Activated naive CD8-positive, alpha-beta T cell treated with anti-CD3 and anti-CD28 coated beads, Interleukin-2, amount 50 U/mL, for 16 hours (primary cell): ENCODE data around the gene NEK9.
"Not testable (repeated sequence)": the region's sequence is repeated elsewhere in the genome, so short reads cannot be mapped to it uniquely, and the experiment has no call there.

Source experiments
- DNase-seq: peaks from one replicate; pipeline ENCODE4 v3.0.0-alpha.2; 2020; ENCODE audit warnings: low read depth, low spot score

The NEK9 gene

DNA sequence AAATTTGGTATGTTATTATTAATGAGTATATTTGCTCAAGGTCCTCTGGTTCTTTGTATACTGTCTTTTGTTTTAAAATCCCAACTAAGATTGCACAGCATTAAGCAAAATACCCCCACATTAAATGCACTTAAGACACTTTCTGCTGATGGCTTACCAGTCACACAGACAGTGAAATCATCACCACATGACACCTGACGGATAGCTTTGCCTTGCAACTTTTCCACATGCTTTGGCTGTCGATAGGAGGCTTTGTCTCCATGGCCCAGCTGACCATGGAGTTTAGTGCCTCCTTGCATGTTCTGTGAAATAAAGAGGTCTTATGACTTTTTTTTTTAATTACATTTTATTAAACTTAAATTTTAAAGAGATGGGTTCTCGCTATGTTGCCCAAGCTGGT lies 19.7 kb downstream of the NEK9 start:
- DNase-seq, result no peak

DNA sequence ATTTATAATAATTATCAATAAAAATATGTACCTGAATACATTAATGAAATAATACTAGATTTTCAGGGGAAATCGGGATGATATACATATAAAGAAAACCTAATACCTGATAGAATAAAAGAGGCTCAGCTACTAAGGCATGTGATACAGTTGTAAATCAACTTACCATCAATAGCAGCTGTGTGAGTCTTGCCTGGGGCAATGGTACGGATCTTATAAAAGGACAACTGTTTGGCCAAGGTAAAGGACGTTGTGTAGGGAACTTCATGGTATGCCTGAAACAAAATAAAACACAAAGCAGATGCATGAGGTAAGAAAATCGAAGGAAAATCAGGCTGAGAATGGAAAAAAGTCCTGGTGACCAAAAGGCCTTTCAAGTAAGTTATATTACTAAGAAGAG lies 25.4 kb downstream of the NEK9 start:
- DNase-seq, result no peak

DNA sequence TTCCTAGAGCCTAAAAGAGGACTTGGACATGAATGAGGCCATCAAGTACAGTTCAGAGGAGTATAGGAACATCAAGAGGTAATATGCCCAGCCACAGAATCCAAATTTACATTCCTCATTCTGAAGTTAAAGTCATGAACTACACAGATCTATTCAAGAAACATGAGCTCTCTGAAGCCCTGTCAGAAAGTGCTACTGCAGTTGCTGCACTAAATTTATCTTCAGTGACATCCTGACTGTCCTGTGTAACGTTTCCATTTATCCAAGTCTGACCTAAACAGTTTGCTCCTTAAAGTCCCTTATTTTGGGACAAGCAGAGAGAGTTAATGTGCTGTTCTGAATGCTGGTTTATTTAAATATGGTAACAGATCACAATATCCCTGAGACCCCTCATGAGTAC lies 28.2 kb downstream of the NEK9 start:
- no peak for DNase-seq

DNA sequence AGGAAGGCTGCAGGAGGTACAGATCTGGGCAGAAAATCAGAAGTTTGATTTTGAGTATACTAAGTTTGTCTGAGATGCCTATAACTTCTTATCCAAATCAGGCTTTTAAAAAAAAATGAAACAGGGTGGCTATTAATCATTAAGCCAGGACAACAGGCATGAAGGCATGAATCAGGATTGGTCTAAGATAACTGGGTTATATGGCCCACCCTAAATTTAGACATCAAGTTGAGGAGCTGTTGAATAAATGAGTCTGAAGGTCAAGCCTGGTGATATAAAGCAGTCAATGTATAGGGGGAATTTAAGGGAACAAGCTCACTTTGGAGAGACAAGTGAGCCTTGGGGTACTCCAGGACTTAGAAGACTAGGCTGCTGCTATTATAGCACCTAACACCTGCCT lies 28.6 kb downstream of the NEK9 start:
- DNase-seq, result no peak

DNA sequence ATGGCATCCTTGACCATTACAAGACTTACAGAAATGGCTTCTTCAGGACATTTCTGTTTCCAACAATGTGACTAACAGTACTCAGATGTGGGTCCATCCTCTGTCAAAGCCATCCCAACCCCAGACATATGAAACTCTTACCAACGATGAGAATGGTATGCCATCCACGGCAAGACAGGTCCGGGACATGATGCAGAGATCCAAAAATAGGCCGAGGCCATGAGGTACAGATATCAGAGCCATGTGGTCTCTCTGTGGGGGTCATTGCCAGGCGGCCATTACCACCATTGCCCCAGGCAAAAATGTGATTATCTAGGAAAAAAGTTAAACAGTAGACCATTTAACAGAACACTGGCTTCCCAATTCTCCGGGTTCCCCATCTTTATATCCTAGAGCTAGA lies 29.9 kb downstream of the NEK9 start:
- no peak for DNase-seq

DNA sequence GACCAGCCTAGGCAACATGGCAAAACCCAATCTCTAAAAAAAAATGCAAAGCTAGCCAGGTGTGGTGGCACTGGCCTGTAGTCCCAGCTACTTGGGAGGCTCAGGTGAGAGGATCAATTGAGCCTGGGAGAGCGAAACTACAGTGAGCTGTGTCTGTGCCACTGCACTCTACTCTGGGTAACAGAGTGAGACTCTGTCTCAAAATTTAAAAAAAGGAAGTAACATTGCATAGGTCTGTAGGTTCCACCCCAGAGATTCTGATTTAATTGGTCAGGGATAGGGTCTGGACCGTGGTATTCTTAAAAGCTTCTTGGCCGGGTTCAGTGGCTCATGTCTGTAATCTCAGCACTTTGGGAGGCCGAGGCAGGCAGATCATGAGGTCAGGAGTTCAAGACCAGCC lies 31.2 kb downstream of the NEK9 start:
- DNase-seq, result no peak

DNA sequence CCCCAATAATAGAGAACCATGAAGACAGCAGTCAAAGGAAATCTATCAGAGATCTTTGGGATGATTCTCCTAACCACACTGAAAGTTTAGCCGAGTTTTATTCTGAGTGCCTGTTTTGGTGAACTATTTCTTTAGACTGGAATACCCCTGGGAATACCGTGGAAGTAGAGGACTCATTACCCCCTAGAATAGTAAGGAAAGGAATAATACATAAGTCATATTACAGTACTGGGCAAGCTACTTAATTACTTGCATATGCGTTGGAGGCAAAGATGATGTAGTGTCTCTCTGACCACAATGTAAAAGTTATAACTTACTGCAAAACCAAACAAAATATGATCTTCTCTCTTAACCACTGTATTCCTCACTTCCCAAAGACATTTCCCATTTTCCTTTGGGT lies 32.0 kb downstream of the NEK9 start:
- DNase-seq, result no peak

DNA sequence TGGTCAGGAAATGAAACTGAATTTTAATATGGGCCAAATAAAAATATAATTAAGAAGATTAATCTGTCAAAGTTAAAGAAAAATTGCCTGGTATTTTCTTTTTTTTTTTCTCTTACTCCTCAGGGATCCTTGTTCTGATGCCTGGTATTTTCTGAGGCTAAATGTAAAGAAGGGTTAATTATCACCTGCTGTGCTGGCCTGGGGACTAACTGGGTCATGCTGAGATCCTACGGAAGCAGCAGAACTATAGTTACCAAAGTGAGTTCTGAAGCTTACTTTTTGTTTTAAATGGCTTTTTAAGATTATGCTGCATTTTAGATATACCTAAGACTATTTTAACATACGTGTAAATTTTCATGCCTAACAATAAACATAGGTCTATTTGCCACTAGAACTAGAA lies 34.1 kb downstream of the NEK9 start:
- DNase-seq, result no peak

DNA sequence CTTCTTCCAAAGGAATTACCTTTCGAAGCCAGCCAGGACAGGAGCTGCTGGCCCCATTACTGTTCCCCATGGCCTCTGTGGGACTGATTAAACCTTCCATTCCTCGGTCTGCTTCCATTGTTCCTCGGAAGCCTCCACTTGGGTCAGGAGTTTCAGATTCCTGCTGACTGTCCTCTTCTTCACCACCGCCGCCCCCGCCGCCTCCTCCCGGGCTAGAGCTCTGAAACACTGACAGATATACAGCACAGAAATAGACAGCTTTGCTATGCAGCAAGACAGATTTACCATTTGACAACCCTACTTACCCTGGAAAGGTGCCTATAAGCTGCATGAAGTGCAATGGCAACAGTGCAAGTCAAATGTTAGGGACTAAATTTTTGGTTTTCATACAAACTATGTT lies 35.6 kb downstream of the NEK9 start:
- DNase-seq, result no peak

DNA sequence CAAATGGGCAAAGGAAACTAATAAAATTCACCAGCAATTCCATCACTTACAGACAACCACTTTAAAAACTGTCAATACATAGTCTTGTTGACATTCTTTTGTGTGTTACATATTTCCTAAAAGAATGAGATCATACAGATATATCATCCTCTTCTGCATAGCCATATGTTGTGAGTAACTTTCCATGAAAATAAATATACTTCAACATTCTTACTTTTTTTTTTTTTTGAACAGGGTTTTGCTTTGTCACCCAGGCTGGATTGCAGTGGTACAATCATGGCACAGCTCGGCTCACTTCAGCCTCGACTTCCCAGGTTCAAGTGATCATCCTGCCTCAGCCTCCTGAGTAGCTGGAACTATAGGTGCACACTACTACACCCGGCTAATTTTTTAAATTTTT lies 36.5 kb downstream of the NEK9 start:
- no peak for DNase-seq

DNA sequence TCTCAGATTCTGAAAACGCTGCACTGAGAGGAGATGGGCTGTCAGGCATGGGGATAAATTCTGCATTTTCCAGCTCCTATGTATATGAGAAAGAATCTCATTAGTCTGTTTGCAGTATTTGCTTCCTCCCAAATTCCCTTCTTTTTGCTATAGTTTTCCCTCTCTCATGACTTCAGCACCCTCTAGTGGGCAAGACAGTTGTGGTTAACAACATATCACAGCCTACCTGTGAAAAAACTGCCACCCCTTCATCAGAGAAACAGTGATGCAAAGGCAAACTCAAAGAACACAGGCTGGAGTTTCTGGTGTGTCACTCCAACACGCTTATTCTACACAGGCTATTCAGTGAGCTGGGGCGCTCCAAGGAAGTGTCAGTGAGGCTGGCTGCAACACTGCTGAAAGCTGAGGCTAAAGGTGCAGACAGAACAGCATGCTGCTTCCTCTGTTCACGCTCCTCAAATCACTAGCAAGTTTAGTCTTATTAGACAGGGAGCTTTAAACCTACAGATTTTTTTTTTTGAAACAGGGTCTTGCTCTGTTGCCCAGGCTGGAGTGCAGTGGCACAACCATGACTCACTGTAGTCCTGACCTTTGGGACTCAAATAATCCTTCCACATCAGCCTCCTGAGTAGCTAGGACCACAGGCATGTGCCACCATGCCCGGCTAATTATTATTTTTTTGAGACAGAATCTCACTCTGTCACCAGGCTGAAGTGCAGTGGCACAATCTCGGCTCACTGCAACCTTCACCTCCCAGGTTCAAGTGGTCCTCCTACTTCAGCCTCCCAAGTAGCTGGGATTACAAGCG lies 38.1 kb downstream of the NEK9 start:
- no peak for DNase-seq

DNA sequence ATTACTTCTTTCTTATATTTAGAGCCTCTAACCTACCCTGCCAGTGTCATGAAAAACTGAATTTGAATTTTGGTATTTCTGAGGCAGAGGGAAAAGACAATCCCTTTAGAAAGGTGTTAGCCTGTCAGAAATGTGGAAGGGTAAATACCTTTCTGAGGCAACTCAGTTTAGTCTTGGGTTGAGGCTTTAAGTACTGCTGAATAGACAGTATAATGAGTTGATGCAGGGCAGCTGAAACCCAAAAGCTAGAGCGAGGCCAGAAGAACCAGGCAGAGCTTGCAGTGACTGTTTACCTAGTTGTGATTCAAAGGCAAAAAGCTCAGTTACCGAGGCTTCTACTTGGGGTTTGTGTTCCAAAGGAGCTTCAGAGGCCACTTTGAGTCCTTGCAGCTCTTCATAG lies 38.7 kb downstream of the NEK9 start:
- no peak for DNase-seq

DNA sequence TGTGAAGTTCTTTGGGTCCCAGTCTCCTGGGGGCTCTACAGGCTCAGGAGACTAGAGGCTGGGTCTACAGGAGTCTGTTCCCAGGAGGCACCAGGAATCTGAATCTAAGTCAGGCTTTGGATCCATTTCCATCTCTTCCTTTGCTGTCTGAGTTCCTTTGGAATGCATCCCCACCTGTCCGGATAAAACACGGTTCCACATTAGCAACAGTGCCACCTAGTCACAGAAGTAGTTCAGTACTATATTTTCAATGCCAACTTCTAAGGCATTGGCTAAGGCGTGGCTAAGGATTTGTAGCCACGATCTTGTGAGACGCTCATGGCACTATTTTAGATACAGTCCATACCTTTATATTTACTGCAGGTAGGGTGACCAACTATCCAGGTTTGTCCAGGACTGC lies 42.3 kb downstream of the NEK9 start:
- DNase-seq, result no peak

DNA sequence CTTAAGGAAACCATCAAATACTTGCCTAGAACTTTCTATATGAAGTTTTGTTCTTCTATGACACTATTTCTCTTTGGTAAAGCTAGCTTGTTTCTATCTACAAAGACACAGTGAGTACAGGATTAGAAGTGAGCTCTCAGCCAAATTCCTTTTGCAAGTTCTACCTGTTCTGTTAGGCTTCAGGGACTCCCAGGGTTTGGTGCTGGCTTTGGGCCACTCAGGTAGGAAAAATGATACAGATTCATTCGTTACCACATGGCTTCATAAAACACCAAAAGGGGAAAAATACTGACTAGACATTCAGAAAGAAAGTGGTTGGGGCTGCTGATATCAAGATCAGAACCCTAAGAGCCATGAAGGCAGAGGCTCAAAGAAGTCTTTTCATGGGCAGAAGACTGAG lies 43.6 kb downstream of the NEK9 start:
- no peak for DNase-seq

DNA sequence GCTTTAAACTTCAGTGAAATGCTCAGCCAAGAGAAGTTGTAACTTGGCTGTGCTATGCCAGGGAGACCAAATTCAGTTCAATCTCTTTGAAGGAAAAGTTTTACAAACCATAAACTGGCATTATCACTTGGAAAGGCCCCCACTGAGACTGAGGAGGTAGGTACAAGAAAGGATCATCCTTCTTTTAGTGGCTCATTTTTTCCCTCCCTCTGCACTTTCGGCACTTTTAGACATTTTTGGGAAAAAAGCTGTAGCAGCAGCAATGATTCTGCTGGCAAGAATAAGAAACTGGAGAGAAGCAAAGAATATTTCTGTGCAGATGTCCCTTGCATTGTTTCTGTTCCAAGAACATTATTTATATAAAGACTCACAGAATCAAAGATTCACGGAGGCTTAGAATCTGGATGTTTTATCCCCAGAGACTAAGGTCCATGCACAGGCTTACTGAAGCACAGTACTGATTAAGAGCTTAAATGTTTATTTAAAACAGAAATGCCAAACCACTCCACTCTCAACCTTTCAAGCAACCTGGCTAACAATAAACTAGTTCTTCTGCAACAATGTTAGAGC lies 45.1 kb downstream of the NEK9 start:
- no peak for DNase-seq

DNA sequence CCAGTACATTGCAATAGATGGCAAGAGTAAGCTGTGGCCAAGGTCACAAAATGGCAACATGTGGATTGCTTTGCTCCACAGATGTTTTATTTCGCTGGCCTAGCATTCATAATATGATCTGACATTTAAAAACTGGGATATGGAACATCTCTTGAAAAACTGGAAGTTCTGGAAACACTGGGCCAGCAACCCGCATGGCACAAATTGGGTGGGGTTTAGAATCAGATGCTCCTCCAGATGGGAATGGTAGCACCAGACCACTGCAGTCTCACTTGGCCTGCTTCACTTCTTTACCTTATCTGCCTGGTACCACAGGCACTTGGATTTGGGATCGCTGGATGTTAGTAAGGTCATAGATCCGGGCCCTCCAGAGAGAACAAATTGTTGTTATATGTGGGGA lies 47.3 kb downstream of the NEK9 start:
- no peak for DNase-seq

DNA sequence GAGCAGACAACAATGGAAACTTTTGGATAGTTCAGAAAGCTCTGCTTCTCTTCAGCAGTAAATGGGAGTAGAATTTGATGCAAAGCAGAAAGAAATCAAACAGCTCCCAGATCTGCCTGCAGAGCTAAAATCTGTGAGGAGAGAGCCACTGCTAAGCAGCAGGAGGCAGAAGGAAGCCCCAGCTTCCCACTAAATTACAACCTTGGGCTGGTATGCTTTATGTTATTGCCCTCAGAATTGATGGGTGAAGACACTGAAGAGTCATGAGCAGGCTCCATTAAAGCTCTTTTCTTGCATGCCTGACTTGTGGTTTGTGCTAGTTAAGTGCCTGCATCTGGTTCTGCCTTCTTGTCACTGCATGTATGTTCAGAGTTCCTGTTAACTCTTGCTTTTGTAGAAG lies 49.1 kb downstream of the NEK9 start:
- DNase-seq, result no peak

DNA sequence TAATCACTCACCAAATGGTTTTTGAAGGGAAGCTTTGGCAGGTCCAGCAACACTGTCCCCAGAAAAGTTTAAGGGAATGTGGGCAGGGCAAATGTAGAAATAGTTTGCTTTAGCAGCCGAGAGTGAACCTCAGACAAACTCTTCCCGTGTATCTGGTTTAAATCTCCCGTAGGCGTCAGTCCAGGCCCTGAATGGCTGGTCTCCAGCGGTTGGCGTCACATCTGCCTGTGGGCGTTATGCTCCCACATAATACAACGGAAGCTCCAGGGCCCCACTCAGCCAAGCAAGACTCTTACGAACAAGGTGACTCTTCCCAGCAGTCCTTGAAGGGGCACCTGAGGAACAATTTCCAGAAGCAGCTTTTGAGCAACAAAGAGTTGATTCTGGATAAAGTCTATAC lies 56.5 kb downstream of the NEK9 start:
- no peak for DNase-seq

DNA sequence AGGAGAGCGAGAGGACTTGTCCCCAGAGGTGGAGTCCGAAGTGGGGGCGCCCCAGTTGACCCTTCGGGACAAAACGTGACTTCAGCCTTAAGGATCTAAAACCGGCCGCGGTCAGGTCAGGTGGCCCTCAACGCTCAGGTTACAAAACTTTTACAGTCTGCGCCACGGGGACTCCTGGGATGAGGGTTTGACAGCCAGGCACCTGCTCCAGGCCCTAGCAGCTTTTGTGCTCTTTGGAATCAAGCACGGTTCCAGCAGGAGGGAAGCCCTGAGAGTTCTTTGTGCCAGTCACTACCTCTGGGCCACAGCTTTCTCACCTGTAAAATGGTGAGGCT lies 57.1 kb downstream of the NEK9 start:
- no peak for DNase-seq

DNA sequence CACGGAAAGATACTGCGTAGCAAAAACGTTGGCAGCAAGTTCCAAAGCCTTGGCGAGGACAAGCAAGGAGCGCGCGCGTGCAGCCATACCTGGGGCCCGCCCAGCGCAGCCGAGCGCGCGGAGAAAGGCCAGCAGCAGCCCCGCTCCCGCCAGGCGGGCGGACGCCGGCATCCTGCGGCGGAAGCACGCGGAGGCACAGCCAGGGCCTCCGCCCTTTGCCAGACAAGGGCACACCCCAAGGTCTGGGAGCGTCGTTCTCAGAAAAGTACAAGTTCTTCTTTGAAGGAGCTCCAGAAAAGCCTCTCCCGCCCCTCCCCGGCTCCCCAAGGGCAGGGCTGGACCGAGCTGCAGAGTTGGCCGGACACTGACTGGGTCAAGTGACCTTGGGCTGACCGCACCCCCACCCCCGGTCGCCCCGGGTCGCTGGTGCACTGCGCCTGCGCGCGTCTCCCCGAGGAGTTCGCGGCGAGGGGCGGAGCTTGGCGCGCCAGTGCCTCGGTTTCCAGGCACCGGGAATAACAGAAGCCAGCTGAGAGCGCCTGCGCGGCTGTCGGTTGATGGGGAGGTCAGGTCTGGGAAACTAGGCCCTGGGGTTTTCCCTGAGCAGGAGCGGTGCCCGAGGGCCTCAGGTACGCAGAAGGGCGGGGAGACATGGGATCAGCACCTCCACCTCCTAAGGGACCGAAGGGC lies 57.6 kb downstream of the NEK9 start, which contains the start of gene ZC2HC1C:
ZC2HC1C (plus strand) TSS at position 521 of the 690 bp plus-strand sequence. CDS start 933 bp downstream, outside the sequence.
- no peak for DNase-seq

DNA sequence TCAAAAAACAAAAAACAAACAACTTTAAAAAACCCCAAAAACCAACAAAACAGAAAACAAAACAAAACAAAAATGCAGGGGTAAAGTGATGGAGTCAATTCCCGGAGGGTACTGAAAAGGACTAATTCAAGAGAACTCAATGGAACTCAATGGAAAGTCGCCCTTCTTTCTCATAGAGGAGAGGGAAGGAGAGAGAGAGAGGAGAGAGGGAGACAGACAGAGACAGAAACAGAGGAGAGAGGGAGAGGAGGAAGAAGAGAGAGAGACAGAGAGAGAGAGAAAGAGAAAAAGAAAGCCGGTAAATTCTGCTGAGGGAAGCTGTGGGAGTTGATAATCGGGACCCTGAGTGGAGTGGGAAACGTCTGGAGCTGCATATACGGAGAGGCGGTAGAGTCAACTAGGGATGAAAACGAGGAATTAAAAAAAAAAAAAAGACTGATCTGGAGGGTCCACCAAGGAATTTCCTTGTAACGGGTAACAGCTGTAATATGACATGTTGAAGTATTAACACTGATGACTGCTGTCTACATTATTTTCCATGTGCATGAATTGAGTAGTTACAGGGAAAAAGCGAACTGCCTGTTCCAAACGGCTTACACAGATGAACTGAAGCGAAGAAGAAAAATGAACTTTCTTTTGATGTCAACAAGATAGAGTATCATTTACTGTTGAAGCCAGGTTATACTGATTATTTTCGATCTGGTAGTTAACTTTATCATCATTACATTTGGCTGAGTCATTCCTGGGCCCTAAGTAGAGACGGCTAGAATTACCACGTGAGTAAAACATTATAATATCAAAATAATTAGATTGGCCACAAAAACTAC lies 58.3 kb downstream of the NEK9 start:
- DNase-seq, result no peak

DNA sequence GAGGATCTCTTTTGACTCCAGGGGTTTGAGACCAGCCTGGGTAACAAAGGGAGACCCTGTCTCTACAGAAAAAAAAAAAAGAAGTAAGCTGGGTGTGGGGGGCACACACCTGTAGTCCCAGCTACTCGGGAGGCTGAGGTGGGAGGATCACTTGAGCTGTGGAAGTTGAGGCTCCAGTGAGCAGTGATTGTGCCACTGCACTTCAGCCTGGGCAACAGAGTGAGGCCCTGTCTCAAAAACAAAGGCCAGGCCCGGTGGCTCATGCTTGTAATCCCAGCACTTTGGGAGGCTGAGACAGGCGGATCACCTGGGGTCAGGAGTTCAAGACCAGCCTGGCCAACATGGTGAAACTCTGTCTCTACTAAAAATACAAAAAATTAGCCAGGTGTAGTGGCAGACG lies 59.1 kb downstream of the NEK9 start:
- DNase-seq, result not testable (repeated sequence)
